ENCODE results near the gene INPP4B.
A peak's percentile ranks its signal among the peaks of the same experiment; 100 is the strongest.

The INPP4B gene

DNA sequence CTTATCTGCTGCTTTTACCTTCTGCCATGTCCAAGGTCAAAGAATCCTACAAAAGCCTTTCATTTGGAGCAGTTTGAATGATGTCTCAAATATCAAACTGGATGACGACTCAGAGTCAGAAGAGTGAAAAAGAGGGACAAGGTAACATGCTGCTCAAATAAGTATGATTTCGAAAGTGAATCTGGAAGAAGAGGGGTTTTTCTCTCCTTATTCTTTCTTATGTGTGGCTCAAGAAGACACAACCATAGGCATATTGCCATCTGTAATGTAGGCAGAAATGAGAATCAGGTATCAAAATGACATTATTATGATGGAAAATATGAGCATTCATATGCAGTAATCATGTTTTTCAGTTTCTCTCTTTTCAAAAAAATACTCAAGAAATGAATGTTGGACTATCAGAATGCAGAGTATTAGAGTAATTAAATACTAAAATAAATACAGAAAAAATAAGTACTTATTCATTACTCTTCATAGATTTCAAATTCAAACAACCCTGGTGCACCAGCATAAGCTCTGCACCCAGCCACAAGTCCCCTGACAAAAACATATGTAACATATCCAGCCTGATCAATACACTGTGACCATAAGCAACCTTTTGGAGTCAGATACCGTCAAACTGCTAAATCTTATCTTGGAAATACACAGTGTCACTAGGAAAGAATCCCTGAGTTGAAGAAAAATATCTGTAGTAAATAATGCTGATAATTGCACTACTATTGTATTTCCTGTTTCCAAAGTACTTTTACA is 468.6 kb downstream of the INPP4B start:
- DNase-seq (ENCODE audit: low read depth in 2 of 2), result no peak

DNA sequence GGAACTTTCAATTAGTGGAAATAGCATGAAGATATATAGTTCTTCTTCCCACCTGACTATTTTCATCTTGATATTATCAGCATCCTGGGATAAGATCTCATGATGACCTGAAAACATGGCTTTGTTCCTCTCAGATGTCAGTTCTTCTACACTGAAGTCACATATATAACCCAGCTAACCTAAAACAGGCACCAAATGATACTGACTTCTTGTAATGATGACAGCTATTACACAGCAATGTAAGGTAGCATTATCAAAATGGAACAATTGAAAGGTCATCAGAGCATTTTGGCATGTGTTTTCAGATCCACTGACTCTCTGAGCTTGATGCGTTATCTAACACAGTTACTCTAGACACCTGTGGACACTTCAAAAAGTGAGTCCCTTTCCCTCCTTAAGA is 469.9 kb downstream of the INPP4B start:
- DNase-seq (ENCODE audit: low read depth in 2 of 2), result no peak

DNA sequence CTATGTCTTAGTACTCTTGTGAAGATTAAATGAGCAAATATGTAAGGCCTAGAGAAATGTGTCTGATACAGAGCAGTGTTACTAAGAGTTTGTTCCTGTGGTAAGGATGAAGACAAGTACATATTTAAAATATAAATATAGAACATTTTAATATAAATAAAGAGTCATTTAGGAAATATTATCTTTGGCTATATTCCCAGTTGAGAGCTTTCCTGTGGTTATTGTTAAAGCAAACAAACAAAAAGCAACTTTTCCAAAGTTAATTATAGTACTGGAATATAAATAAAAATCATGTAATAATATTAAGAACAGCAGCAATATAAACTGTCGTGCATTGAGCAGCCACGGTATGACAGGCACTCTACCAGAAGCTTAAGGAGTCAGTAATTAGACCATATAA is 472.5 kb downstream of the INPP4B start:
- no peak for DNase-seq (ENCODE audit: low read depth in 2 of 2)

DNA sequence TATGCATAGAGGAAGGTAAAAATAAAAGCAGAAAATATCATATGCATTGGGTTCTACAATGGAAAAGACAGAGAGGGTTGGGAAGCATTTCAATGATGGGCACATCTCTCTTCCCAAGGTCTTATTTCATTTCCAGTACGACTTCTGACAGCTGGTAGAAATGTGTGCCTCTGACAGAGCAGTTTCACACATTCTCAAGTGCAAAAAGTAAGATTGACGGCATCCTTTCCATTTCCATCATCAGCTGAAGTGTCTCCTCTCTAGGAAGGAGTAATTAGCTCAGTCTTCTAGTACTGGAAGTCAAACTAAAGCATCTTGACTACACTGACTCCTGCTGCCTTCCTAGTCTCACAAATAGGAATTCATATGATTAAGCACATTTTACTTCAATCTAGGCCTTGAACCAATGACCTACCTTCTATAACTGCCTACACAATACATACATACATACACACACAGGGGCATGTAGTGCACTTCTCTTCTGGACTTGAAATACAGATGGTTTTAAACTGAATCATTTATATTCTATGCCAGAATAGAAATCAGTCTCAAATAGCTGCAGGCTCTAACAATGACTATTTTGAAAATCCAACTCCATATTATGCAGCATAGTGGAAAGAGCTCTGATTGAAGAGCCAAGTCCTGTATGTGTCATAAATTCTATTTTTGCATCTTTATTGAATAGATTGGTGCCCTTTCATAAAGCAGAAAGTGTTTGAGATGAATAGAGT is 473.4 kb downstream of the INPP4B start:
- DNase-seq (ENCODE audit: low read depth in 2 of 2), result no peak

DNA sequence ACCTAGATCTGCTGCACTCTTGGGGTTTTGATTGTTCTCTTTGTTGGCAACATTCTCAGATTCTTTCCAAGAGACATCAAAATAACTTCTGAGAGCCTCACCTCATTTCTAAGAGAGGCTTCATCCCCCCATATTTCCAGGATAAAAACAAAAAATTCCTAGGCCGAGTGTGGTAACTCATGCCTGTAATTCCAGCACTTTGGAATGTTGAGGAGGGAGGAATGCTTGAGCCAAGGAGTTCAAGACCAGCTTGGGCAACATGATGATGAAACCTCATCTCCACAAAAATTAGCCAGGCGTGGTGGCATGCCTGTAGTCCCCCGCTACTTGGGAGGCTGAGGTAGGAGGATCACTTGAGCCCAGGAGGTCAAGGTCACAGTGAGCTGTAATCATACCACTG is 477.0 kb downstream of the INPP4B start:
- DNase-seq (ENCODE audit: low read depth in 2 of 2), result peak in 1 of 2 experiments; percentile 25

DNA sequence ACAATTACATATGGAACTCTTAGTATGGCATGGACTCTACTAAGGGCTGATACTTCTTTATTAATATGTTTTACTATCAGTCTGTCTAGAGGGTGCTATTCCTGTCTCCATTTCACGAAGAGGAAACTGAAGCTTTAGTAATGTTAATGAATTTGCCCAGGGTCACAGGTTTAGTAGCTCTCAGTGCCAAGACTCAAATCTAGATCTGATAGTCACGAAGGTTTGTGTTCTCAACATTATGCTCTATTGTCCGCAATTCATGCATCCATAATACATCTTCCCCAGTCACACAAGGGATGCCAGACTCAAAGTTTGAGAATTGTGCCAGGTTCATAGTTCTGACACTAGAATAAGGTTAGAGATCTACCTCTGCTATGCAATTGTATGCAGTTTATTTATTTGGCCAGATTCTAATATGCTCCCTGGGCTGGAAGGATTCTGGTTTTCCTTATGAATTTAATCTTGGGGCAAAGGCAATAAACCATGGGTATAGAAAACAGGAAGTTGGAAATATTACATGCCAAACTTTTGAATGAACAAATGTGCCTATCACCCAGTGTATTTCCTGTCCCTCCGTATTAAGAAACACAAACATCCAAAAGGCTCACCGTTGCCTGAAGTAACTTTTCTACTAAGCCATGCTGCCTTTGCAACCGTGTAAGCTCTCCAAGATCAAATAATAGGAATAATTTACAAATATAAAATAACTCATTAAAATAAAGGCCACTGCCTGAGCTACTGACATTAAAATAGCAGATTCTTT is 478.5 kb downstream of the INPP4B start:
- DNase-seq (ENCODE audit: low read depth in 2 of 2), result no peak

DNA sequence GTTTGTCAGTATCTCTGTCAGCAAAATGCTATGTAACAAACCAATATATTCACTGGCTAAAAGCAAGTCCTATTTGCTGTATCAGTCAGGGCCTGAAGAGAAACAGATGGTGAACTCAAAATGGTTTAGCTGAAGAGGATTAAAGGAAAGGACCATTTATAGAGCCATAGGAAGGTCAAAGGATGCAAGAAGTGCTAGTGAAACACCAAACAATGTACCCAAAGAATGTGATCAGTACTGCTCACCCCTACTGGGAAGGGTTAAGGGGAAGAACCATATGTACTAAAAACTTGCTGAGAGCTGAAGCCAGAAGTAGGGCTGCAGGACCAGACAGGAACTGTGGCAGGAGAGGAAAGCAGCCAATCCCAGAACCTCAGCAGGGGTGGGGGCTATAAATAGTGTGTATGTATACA is 479.3 kb downstream of the INPP4B start:
- DNase-seq (ENCODE audit: low read depth in 2 of 2), result no peak

DNA sequence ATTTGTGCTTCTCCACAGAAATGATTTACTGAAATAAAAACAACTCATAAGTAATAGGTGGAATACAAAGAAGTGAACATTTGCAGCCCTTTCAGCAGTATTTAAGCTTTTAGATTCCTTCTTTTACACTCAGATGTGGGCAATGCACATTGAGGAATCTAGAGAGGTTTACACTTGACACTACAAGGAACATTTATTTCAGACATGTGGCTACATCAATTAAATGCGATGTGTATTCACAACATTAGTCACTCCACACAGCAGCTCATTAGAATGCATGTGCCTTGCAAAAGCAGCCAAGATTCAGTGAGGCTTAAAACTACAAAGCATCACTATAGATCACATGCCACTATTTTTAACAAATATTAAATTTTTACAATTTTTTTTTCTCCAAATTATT is 480.7 kb downstream of the INPP4B start:
- DNase-seq (ENCODE audit: low read depth in 2 of 2), result no peak

DNA sequence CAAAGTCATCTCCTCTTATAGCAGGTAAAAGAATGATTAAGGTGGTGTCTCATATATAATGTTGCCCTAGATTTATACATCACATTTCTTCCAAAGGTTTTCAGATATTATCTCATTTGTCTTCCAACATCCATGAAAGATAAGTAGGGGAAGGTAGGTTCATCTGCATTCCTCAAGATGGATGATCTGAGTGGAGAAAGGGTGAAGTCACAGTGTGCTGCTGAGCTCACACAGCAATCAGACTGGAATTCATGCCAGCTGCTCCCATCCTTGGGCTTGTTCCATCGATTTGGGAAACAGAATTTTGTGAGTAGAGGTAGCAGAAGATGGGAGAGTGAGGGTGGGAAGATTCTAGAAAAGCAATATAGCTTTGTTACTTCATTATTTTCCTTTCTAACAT is 482.4 kb downstream of the INPP4B start:
- no peak for DNase-seq (ENCODE audit: low read depth in 2 of 2)

DNA sequence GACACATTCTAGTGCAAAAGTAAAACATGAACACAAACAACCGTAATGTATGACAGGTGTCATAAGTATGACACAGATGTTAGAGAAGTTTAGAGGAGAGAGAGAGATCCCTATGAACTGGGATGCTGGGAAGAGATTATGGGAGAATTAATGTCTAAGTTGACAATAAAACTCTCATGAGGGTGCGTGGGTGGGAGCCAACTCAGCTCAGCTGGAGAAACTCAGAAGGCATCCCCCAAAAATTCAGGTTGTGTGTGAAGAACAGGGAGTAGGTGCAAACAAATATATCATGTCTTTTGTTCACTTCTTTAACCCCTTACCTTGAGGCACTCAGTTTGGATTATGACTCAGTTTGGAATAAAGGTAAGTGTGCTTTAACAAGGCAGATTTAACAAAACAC is 484.1 kb downstream of the INPP4B start:
- no peak for DNase-seq (ENCODE audit: low read depth in 2 of 2)

DNA sequence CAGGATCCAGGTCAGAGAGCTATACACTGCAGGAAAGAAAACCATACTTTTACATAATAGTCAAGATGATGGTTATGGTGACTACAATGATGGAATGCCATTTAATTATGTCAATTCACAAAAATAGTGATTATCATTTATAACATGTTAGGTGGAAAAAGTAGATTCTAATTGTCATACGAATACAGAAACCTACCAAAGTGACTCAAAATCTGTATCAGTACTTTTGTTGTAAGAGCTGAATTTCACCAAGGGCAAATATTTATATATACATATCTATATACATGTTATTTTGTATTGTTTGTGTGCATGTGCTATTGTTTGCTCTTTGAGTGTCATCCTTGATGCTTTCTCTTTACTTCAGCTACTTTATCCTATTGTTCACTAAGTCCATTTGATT is 485.4 kb downstream of the INPP4B start:
- DNase-seq (ENCODE audit: low read depth in 2 of 2), result no peak

DNA sequence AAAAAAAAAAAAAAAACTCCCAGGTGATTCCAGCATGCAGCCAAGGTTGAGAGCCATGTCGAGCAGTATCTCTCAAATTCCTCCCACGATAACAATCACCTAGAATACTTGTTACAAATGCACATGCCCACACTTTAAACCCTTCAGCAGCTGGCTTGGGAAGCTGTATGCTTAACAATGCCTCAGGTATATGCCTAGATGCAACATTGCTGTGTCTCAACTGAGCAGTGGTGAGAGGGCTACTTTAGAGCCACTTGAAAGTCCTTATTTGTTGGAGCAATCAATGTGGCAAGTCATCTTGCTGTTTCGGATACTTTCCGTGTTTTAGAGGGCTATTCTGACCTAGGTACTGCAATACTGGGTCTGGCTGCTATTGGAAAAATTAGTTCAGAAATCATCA is 487.4 kb downstream of the INPP4B start:
- DNase-seq (ENCODE audit: low read depth in 2 of 2), result no peak

DNA sequence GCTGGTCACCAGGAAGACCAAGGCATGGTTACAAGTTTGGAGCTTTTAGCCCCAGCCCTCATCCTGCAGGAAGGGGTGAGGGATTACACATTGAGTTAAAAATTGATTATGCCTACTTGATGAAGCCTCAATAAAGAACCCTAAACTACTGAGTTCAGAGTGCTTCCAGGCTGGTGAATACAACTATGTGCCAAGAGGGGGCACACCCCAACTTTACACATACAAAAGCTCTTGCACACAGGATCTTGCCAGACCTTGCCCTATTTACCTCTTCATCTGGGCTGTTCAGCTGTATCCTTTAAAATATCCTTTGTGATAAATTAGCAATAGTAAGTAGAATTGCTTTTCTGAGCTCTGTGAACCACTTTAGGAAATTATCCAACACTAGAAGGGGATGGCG is 489.3 kb downstream of the INPP4B start:
- DNase-seq (ENCODE audit: low read depth in 2 of 2), result no peak

DNA sequence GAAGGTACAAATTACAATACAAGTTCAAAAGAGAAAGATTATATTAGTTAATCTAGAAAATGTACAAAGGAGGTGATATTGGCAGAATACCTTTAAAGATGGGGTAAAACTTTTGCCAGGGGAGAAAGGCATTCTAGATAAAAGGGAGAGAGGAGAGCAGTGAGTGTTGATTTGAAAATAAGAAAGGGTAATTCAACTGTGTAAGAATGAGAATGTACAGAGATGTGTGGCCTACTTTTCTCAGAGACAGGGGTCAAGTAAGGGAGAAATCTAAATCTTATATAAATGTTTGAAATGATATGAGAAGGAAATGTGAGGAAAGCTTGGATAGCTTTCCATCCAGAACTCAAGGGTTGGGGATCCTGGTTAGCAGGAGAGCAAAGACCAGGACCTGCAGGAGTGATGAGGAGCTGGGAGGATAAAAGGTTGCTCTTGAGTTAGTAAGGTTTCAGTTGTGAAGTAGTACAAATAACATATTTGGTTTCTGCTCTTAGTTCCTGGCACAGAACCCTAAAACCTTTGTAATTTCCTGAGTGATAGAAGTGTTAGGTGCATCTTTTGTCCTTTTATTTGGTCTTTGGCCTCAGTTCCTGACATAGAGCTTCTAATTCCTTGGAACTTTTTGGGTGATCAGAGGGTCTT is 489.9 kb downstream of the INPP4B start:
- DNase-seq (ENCODE audit: low read depth in 2 of 2), result no peak

DNA sequence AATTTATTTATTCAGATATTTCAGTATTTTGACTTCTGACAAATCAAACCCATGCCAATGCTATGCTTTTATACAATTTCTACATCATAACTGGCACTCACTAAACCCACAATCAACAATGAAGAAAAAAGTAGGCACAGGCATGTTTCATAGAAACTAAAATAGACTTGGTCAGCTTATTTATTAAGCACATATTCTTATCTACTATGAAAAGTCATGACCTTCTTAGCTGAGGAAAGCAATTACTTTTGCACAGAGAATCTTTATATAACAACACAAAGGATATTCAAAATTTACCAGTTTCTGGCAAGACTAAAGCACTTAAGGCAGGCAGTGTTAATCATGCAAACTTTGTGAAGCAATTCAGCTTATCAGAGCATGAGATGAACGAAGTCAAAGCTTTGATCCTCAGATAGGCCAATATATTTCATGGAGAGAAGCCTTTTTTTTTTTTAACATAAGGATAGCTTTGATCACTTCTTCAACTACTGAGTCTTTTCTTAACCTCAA is 490.6 kb downstream of the INPP4B start:
- no peak for DNase-seq (ENCODE audit: low read depth in 2 of 2)

DNA sequence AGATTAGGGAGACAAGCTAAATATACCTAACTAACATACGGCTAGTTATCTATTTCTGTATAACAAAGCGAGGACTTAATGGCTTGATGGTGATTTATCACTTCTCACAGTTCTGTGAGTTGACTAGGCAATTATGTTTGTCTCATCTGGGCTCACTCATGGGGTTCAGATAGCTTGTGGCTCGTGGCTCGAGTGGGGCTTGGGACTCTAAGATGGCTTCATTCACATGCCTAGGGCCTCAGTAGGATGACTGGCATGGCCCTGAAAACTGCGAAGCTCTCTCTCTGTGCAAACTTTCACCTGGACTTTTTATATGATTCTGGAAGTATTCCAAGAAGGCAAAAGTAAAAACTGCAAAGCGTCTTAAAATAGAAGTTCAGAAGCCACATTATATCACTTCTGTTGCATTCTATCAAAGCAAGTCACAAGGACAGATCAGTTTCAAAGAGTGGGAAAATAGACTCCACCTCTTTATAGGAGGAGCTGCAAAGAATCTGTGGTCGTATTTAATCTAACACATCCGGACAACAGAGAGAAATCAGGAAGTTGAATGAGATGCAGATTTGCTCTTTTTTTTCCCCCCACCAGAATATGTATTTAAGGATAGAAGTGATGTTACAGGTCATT is 491.2 kb downstream of the INPP4B start:
- DNase-seq (ENCODE audit: low read depth in 2 of 2), result no peak

DNA sequence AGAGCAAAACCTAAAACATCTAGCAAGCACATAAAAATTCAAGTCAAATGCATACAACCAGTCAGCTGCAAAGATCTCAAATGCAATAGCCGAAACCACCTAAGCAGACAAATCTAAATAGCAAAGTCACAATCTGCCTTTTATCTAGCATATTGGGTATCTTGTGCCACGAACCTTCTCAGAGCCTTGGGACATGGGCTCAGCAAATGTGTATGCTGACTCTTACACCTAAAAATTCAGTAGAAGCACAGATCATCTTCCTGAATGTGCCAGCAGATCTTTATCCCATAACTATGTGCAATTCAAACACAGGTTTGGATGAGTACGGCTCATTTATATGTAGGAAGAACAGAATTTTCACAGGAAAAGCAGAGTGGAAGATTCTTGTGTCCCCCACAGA is 492.1 kb downstream of the INPP4B start:
- no peak for DNase-seq (ENCODE audit: low read depth in 2 of 2)

DNA sequence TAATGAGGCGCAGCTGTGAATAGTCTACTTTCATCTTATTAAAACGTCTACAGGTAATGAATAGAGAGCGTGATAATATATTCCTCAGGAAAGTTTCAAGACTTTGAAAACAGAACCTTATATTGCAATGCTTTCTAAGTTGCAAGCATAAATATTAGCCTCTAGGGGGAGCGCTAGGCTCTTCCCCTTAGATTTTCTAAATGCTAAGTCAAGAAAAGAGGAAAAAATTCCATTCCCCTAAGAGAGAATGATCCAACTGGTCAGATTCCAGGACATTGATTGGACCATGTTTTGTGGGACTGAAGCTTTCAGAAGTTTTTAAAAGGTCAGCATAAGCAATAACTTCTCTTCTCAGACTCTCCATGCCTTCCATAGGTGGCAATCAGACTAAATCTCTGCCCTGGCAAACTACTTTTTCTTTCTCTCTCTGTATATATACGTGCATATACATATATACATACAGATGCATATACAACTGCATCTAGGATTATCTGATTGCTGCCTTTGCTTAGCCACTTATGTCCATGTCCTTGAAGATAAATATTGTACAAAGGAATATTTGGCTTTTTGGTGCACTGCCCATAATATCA is 492.9 kb downstream of the INPP4B start:
- DNase-seq (ENCODE audit: low read depth in 2 of 2), result peak; percentile 33 to 53

DNA sequence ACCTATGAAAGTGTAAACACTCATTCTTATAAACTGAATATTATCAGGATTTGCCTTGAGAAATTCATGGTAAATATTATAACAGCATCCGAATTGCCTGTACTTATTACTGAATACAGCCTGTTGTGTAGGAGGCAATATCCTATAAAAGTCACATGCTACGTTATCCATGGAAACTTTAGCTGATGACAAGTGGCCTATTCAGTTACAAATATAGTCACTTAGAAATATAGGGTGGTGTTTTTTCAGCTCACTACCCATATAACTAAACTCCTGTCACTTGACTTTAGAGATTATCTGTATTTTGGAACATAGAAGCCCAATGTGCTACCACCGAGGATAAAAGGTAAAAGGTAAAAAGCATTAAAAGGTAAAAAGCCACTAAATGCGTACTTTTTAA is 493.4 kb downstream of the INPP4B start:
- no peak for DNase-seq (ENCODE audit: low read depth in 2 of 2)

DNA sequence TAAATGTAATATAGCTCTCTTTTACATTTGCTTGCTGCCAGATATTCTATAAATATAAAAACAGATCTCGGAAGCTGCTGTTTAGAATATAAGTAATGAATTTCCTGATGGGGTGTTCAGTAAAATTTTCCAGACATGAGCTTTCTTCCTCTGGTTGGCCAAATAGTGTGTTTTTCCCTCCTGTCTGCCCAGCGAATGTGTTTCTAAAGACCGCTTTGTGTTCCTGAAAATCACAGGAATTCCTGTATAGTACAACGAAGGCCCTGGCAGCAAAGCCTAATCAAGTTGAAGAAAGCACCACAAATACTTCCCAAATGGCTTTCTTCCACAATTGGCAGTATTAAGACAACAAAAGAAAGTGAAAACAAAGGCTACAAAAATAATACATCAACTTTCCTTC is 494.1 kb downstream of the INPP4B start:
- DNase-seq (ENCODE audit: low read depth in 2 of 2), result no peak

DNA sequence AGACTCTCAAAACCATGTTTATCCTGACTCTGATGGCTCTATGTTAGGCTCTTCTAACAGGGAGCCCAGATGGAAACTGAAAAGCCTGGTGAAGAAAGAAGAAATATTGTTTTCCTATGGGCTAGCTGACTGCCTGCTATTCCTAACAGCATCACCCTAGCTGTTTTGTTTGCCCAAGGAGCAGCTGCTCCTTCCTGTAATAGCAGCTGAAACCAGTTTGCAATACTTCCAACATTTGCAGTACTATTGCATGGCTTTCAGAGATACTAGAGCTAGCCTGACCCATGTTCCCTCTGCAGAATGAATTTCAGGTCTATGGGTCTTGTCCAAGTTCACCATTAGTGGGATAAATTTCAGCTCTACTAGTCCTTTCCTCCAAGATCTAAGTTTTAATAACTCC is 495.2 kb downstream of the INPP4B start:
- no peak for DNase-seq (ENCODE audit: low read depth in 2 of 2)

Measured in fibroblast of skin of left biceps (primary cell).